ENCODE measurements around the gene DOCK3.

Gene DOCK3

DNA sequence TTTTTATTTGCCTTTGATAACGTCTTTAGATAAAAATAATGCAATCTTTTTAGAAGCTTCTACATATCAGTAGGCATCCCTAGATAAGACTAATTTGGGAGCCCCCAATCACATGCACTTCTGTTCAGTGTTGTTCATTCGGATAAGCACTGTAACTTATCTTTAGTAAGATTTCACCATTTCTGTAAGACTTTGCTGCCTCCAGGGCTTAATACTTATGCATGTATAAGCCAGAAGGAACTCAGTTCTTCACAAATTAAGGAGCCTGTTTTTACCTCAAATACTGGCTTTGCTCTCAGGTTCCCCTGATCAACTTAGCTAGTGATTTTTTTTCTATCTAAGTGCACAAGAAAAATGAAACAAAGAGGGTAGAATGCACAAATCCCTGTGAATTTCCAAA lies 20.3 kb downstream of the DOCK3 start:
- H3K27ac ChIP-seq: no peak overlapping the region
- no peaks in the 10 kb centered on the region for H3K4me1 ChIP-seq (ENCODE audit: low read depth, poor library complexity, severe bottlenecking)
- H3K4me3 ChIP-seq (IDR thresholded peaks at IDR 0.05; ENCODE audit: insufficient read depth, low read depth, low read length): no peak overlapping the region
- TF ChIP-seq CTCF (conservative IDR thresholded peaks at IDR 0.05; ENCODE audit: low read depth, low read length): no peak
- no peaks in the 10 kb centered on the region for H3K36me3 ChIP-seq (ENCODE audit: insufficient read depth)
- no peak overlapping the region for H3K9ac ChIP-seq
- no peak overlapping the region for H2AFZ ChIP-seq (ENCODE audit: low read depth)
- H3K27me3 ChIP-seq (ENCODE audit: insufficient read depth, low read depth): no peaks in the 10 kb centered on the region
- H4K20me1 ChIP-seq (ENCODE audit: insufficient read depth): no peaks in the 10 kb centered on the region
- H3K4me2 ChIP-seq: no peak overlapping the region
- H3K79me2 ChIP-seq (ENCODE audit: insufficient read depth, low read depth): no peaks in the 10 kb centered on the region

- no peaks in the 10 kb centered on the region for H3K79me2 ChIP-seq (ENCODE audit: insufficient read depth, low read depth)
- H3K27me3 ChIP-seq (ENCODE audit: insufficient read depth, low read depth): no peaks in the 10 kb centered on the region
- no peaks in the 10 kb centered on the region for H3K4me1 ChIP-seq (ENCODE audit: low read depth, poor library complexity, severe bottlenecking)
- H3K9ac ChIP-seq: no peak overlapping the region
- no peak for TF ChIP-seq CTCF (conservative IDR thresholded peaks at IDR 0.05; ENCODE audit: low read depth, low read length)
- no peak overlapping the region for H2AFZ ChIP-seq (ENCODE audit: low read depth)
- no peak overlapping the region for H3K4me2 ChIP-seq
- H3K27ac ChIP-seq: no peak overlapping the region
- no peaks in the 10 kb centered on the region for H3K36me3 ChIP-seq (ENCODE audit: insufficient read depth)
- no peak overlapping the region for H3K4me3 ChIP-seq (IDR thresholded peaks at IDR 0.05; ENCODE audit: insufficient read depth, low read depth, low read length)
- H4K20me1 ChIP-seq (ENCODE audit: insufficient read depth): no peaks in the 10 kb centered on the region
These were observed 21.5 kb downstream of the DOCK3 start for GRCh38 chr3:50696276-50696675.

DNA sequence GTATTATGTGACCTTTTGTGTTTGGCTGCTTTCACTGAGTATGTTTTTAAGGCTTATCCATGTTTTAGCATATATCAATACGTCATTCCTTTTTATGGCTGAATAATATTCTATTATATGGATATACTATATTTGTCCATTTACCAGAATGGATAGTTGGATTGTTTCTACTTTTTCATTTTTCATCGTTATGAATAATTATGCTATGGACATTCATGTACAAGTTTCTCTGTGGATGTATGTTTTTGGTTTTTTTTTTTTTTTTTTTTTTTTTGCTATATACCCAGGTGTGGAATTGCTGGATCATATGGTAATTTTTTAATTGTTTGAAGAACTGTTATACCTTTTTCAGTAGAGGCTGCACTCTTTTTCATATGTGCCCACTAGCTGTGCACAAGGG lies 23.5 kb downstream of the DOCK3 start:
- H3K27me3 ChIP-seq (ENCODE audit: insufficient read depth, low read depth): no peaks in the 10 kb centered on the region
- no peaks in the 10 kb centered on the region for H3K4me1 ChIP-seq (ENCODE audit: low read depth, poor library complexity, severe bottlenecking)
- H3K9ac ChIP-seq: no peak overlapping the region
- no peak for TF ChIP-seq CTCF (conservative IDR thresholded peaks at IDR 0.05; ENCODE audit: low read depth, low read length)
- no peak overlapping the region for H3K4me2 ChIP-seq
- no peak overlapping the region for H3K4me3 ChIP-seq (IDR thresholded peaks at IDR 0.05; ENCODE audit: insufficient read depth, low read depth, low read length)
- H2AFZ ChIP-seq (ENCODE audit: low read depth): no peak overlapping the region
- H3K27ac ChIP-seq: no peak overlapping the region
- H4K20me1 ChIP-seq (ENCODE audit: insufficient read depth): no peaks in the 10 kb centered on the region
- no peaks in the 10 kb centered on the region for H3K36me3 ChIP-seq (ENCODE audit: insufficient read depth)
- H3K79me2 ChIP-seq (ENCODE audit: insufficient read depth, low read depth): no peaks in the 10 kb centered on the region

DNA sequence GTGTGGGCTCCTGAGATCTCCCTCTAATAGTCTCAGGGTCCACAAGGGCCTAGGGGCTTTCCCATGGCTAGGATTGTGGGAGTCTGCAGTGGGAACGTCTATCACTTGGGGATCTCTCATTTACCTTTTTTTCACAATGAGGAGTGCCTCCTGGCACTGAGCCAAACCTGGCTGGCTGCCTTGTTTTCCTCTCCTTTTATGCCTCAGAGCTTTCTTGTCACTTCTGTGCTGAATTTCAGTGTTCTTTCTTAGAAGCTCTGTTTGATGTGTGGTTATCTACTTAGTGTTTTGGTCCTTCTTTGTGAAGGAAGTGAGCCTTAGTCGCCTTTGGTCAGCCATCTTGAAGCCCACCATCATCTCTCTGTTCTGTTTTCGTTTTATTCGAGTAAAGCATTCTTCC lies 33.9 kb downstream of the DOCK3 start:
- Histone ChIP-seq H3K4me2 (no peak overlapping the region), H3K27me3 (ENCODE audit: insufficient read depth, low read depth) (no peaks in the 10 kb centered on the region), H3K9ac (no peak overlapping the region)

More for the DNA sequence above, 33.9 kb downstream of the DOCK3 start:
- Histone ChIP-seq H3K36me3 (ENCODE audit: insufficient read depth) (no peaks in the 10 kb centered on the region), H3K79me2 (ENCODE audit: insufficient read depth, low read depth) (no peaks in the 10 kb centered on the region), H3K4me1 (ENCODE audit: low read depth, poor library complexity, severe bottlenecking) (no peaks in the 10 kb centered on the region), H4K20me1 (ENCODE audit: insufficient read depth) (no peaks in the 10 kb centered on the region), H2AFZ (ENCODE audit: low read depth) (no peak overlapping the region), H3K4me3 (IDR thresholded peaks at IDR 0.05; ENCODE audit: insufficient read depth, low read depth, low read length) (no peak overlapping the region), H3K27ac (no peak overlapping the region)
- TF ChIP-seq CTCF (conservative IDR thresholded peaks at IDR 0.05; ENCODE audit: low read depth, low read length): no peak

Data from KMS-11 (cell line).